Eye (tissue), 1 donor: ENCODE data around the gene CA6.
"Not testable (repeated sequence)": the region's sequence is repeated elsewhere in the genome, so short reads cannot be mapped to it uniquely, and the experiment has no call there.

Source experiments
- DNase-seq: peaks from one replicate; pipeline ENCODE4 v3.0.0-alpha.2; 2015

CA6 gene

DNA sequence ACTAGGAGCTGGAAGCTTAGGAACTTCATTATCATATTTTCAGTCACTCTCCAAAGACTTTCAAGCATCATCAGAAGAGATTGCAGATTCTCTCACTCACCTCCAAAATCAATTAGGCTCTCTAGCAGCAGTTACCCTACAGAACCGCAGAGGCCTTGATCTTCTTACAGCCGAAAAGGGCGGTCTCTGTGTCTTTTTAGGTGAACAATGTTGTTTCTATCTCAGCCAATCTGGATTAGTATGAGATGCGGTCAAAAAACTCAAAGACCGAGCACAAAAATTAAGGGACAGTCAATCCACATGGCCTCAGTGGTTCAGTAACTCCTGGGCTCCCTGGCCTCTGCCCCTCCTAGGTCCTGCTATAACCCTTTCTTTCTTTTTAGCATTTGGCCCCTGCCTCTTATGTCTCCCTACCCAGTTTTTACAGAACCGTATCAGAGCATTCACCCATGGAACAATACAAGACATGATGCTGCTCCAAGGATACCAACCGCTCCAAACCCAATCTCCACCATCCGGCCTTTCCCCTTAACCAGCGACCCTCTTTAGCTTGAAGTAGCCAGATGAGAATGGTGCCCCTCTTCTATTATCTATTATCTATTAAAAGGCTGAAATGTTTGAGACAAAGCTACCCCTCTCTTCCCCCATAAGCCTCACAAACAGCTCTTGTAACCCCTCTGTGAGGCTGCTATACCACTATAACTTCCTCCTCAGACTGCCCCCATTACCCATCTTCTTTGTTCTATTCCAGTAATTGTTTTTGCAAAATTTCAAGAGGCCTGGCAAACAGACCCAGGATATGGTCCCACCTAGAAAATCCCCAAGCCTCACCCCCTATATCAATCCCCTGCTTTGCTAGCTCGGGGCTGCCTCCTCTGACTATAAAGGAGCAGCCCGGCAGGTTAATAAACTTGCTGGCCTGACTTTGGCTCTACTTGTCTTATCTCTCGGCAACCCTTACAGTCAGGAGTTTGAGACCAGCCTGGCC lies 18.7 kb upstream of the CA6 start:
- DNase-seq = no peak

DNA sequence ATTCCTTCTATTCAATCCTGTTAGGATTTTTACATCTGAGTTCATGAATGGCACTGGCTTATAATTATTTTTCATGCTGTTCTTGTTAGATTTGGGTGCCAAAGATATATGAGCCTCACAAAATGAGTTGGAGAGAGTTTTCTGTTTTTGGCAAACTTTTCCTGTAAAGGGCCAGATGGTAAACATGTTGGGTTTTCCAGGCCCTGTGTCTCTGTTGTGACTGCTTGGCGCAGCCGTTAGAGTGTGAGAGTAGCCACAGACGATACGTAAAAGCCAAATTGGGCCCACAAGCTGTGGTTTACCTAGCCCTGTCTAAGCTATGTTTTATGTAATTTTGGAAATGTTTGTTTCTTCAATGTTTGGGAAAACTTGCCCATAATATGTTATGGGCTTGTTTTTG lies 15.6 kb upstream of the CA6 start:
- no peak for DNase-seq

DNA sequence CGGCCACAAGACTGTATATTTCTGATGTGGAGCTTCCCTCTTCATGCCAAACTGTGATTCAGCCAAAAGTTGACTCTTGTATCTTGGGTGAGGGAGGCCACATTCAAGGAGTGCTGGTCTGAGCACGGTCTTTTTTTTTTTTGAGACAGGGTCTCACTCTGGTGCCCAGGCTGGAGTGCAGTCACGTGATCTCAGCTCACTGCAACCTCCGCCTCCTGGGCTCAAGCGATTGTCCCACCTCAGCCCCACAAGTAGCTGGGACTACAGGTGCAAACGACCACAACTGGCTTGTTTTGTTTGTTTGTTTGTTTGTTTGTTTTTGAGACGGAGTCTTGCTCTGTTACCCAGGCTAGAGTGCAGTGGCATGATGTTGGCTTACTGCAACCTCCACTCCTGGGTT lies 8.6 kb upstream of the CA6 start:
- not testable (repeated sequence) for DNase-seq

DNA sequence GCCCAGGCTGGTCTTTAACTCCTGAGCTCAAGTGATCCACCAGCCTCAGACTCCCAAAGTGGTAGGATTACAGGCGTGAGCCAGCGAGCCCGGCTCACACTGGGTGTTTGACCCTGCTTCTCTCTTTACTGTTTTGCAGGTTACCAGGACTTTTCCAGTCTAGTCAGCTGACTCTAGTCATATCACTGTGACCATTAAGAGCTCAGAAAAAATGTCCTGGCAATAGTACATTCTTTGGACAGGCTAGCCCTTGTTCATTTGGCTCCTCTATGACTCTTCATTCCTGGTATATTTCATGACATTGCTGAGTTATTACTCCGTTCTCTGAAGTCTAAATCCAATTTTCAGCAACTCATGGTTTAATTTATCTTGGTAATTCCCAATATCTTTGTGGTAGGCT lies 8.0 kb upstream of the CA6 start:
- DNase-seq = no peak

DNA sequence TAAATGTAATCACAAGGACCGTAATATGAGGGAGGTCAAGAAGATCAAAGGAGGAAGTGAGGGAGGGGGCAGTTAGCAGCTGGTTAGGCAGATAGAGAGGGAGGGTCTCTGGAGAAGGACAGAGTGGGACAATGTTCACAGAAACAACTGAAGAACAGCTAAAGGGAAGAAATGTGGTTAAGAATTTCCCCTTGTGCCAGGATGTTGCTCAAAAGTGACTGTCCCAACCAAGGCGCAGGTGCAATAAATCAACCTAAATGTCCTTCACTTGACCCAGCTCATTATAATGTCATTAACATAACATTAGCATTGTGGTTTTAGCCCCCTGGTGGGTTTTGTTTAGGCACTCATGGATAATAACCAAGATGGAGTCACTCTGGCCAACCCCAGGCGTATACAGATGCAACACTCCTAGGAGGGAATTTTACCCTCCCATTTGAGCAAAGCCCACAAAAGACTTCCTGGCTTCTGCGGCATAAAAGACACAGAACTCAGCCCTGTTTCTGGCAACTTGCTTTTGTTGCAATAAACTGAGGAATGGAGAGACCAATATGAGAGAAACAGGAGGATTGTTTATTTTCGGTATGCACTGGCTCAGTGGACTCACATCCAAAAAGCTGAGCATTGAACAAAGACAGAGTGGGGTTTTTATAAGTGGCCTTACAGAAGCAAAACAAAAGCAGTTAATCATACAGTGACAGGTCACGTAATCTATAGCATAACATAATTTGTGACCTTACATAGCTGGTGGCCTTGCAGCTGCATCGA lies 7.3 kb upstream of the CA6 start:
- no peak for DNase-seq

DNA sequence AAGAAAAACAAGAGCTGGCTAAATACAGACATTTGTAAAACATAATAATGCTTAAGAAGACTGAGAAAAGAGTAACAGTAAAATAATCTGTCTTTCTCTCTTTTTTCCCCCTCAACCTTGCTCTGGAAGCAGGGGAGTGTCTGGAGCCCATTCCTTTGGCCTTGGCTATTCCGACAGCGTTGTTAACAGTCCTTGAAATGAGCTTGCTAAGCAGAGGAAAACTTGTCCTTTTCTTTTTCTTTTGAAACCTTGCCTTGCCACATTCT lies 6.7 kb upstream of the CA6 start:
- no peak for DNase-seq

DNA sequence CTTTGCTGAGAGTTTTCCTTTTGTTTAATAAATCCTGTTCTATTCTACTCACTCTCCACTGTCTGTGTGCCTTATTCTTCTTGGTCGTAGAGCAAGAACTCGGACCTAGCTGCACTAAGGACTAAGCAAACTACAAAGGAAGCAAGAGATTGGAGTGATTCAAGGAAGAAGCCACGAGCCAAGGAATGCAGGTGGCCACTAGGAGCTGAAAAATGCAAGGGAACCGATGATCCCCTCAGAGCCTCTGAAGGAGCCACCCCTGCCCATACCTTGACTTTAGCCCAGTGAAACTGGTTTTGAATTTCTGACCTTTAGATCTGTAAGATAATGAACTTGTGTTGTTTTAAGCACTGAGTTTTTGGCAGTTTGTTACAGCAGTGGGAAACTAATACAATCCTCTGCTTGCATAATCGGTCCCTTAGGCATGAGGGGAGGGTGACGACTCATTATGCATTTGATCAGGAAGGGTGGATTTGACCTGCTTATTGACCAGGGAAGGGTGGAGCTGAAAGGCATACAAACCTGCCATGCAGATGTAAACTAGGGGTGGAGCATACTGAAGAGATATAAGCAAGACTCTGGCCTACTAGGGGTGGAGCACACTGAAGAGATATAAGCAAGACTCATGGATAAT lies 6.2 kb upstream of the CA6 start:
- DNase-seq = no peak

DNA sequence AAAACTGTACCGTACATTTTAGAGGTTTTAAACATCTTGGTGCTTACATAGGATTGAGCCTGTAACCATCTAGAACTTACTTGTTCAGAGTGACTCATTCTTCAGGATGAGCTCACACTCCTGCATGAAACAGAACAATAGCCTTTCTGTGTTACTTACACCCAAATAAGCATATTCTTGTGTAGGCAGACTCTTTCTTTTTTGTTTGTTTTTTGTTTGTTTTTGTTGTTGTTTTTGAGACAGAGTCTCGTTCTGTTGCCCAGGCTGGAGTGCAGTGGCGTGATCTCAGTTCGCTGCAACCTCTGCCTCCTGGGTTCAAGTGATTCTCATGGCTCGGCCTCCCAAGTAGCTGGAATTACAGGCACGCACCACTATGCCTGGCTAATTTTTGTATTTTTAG lies 3.8 kb upstream of the CA6 start:
- DNase-seq = no peak

DNA sequence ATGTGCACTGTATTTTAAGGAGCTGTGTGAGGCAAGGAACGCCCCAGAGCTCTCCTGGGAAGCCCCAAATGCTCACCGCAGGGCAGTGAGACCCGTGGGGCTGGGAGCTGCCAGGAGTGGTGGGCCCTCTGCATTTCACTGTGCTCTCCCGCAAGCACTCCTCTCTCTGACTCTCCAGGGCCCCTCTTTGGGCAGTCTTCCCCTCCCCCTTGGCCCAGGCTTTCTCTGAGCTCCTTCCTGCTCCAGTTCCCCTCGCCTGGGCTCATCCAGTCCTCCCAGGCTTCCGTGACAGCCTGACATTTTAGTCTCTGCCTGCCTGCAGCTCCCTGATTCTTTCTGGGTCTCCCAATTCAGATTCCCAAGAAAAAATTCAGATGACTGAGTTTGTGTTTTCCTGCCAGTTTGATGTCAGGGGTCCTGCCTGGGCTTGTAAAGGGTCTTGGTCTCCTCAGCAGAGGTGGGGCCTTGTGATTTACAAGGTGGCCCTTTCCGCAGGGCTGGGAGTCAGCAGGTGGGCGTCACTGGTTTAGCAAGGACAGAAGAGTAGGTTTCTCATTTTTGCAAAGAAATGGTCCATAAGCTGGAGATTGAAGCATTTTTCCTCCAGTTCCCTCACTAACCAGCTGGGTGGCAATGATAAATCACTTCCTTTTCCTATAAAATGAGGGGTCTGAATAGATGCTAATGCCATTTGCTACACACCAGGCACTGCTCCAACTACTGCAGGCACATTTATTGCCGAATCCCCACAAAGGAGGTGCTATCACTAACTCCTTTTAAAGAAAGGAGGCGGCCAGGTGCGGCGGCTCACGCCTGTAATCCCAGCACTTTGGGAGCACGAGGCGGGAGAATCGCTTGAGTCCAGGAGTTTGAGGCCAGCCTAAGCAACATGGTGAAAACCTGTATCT lies 1.9 kb upstream of the CA6 start:
- peak; percentile 60 for DNase-seq

DNA sequence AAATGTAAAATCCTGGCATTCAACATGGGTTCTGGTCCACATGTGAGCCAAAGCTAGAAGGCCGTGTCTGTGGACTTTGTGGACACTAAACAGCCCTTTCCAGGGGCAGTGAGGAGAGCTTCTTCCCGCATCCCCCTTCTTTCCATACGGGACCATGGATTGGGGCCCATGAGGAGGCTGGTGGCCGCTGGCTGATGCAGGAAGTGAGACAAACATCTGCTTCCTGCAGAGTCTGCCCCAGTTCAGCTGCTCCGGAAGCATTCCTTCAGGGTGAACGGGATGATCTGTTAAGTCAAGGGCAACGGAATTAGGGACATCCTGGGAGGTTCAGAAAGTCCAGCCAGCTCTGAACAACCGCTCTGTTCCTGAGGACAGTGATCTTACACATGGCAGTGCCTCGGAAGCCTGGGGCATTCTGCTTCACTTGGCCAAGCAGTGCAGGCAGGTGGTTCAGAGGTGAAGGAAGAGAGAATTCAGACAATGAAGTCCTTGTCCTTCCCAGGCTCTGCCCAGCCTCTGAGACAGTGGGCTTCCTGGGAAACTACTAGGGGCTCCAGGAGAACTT lies 1.5 kb downstream of the CA6 start:
- no peak for DNase-seq

DNA sequence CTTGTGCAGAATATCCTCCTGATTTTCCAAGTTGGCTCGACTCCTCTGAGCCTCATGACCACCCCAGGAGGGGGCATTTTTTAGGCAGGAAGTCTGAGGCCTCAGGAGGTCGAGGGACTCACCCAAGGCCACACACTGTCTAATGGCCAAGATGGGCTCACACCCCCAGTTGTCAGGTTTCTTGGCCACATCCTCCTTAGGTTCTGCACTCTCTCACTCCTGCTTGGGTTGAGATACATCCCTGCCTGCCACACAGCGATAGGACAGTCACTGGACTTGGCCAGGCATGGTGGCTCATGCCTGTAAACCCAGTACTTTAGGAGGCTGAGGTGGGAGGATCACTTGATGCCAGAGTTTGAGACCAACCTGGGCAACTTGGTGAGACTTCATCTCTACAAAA lies 4.6 kb downstream of the CA6 start:
- DNase-seq = no peak

DNA sequence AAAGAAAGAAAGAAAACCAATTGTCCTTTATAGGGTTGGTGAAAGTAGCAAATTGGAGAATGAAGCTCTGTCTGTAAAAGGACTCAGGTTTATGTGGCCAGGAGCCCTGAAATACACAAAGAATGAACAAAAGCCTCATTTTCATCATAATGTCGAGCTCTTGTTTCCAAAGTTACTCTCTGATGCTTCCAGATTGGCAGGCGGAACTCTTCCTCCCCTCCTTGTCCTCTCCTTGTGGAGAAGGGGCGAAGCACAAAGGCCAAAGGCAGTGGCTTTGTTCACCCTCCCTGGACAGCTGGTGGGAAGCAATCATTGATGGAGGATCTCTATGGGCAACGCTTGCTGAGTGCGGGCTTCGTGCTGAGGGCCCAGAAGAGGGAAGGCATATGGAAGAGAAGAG lies 5.6 kb downstream of the CA6 start:
- no peak for DNase-seq

DNA sequence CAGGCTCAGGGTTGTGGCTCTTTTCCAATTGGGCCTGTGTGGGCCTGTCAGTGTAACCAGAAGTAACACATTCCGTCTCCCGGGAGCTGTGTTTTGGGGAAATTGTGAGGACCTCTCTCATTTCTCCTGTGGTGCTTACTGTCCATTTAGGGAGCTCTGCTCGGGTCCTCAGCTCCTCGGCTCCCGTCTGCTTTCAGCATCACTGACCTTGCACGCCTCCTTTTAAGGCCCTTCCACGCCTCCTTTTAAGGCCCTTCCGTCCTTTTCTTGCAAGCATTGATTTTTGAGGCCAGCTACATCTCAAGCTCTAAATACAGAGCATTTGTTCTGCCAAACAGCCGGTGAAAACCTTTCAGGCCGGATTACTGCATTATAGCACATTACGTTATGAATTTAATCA lies 9.7 kb downstream of the CA6 start:
- DNase-seq = no peak

DNA sequence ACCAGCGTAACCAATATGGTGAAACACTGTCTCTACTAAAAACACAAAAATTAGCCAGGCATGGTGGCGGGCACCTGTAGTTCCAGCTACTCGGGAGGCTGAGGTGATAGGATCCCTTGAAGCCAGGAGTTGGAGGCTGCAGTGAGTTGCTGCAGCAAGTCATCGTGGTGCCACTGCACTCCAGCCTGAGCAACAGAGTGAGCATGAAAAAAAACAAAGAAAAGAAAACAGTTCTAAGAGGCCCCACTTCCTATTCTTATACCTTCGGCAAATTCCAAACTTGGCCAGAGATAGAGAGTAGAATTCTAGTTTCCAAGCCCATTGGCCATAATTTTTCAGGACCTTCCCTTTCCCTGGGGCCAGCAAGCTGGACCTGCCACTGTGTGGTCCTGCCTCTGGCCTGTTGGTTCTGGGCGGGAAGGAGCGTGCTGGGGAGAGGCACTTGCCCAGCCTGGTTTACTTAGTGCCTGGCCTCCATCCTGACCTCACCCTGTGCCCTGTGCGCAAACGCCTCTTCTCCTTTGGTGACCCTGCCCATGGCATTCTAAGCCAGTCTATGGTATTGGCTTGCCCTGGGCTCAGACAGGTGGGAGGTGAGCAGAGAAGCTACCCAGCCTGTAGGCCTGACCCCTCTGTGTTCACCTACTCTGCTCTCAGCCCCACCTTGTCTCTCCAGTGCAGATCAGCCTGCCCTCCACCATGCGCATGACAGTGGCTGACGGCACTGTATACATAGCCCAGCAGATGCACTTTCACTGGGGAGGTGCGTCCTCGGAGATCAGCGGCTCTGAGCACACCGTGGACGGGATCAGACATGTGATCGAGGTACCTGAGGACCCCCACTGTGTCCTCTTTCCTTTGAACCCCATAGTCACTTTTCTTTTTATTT lies 11.0 kb downstream of the CA6 start:
- no peak for DNase-seq

DNA sequence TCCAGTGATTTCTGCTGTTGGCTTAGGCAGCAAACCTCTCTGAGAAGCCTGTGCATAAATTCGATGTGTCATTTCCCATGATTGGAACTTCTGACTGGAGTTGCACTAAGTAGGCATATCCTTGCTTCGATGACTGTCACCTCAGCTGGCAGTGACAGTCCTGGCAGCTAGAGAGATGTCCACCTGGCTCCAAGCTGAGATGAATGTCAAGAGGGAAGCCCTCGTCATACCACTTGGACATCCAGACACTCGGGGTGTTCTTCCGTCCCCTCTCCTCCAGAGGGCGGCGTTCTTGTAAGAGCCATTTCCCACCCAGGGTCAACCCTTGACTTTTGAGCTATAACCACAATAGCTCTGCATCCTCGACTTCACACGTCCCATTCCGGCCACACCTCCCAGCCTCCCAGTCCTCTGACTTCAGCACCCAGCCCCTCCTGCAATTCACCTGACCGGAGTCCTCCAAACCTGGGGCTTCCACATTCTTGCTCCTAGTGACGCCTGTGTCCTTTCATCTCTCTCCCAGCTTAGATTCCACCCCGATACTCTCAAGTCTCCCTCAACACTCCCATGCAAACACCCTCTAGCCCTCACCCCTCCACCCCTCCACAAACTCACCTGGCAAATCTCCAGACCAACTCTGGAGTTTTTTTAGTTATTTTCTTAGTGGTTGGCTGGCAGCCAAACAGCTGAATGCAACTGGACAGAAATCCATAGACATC lies 17.3 kb downstream of the CA6 start:
- DNase-seq = no peak

DNA sequence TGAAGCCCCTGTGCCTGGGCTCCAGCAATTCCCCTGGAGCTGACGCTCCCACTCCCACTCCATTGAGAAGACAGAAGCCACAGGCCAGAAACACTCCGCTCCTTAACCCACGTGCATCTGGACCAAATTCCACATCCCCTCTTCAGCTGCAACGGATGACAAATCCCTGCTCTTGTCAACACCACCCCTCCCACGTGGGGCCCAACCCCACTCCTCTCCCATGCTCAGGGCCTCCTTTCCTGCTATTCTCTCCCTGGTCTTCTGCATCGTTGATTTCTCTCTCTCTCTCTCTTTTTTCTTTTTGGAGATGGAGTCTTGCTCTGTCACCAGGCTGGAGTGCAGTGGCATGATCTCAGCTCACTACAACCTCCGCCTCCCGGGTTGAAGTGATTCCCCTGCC lies 18.3 kb downstream of the CA6 start:
- no peak for DNase-seq

DNA sequence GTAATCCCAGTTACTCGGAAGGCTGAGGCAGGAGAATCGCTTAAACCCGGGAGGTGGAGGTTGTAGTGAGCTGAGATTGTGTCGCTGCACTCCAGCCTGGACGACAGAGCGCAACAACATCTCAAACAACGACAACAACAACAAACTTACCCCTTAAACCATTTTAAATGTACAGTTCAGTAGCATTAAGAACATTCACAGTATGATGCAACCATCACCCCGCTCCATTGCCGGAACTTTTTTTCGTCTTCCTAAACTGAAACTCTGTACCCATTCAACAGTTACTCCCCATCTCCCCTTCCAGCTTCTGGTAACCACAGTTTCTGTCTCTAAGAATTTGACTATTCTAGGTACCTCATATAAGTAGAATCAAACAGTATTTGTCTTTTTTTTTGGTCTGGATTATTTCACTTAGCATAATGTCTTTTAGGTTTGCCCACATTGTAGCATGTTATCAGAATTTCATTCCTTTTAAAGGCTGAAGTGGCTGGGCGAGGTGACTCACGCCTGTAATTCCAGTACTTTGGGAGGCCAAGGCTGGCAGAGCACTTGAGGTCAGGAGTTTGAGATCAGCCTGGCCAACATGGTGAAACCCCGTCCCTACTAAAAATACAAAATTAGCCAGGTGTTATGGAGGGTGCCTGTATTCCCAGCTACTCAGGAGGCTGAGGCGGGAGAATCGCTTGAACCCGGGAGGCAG lies 19.6 kb downstream of the CA6 start:
- DNase-seq = no peak

DNA sequence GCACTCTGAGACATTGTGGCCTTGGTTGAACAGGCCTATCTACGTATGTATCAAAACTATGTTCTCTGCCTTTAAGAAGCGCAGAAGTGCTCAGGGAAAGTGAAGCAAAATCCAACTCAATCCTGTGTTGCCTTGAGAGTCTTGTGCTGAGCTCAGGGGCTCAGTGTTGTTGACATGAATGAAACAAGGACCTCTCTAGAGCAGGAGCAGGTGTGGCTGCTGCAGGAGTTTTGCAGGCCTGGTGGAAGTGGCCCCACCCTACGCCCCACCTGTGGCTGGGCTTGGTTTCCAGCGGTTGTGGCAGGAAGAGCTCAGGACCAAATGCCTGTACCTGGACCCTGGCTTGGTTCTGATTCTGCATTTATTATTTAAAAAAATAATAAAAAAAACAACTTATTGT lies 20.9 kb downstream of the CA6 start:
- no peak for DNase-seq

DNA sequence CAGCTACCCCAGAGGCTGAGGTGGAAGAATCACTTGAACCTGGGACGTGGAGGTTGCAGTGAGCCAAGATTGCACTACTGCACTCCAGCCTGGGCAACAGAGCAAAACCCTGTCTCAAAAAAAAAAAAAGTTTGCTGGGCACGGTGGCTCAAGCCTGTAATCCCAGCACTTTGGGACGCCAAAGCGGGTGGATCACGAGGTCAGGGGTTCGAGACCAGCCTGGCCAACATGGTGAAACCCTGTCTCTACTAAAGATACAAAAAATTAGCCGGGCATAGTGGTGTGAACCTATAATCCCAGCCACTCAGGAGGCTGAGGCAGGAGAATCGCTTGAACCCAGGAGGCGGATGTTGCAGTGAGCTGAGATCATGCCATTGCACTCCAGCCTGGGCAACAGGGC lies 23.2 kb downstream of the CA6 start:
- DNase-seq = not testable (repeated sequence)

DNA sequence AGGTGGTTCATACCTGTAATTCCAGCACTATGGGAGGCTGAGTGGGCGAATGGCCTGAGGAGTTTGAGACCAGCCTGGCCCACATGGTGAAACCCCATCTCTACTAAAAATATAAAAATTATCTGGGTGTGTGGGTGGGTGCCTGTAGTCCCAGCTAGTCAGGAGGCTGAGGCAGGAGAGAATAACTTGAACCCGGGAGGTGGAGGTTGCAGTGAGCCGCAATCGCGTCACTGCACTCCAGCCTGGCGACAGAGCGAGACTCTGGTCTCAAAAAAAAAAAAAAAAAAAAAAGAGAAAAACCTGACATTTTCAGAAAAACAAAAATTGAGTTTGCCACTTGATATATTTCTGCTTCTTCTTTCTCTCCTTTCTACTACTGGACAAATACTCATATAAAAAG lies 24.3 kb downstream of the CA6 start:
- DNase-seq = no peak
